Measurements from ENCODE around the gene HOXB3. TPM values are rescaled to one million over a fixed set of nuclear protein-coding genes. Genes with fewer than 3 reads are reported as not detected.

HOXB3 gene
- total RNA-seq, 2 experiments from 2014 or later: 1.4 to 2.0 TPM

- CTCF ChIA-PET: no interaction called here
- DNase-seq (no peak), ATAC-seq (no peak)
- Mint-ChIP-seq H3K27me3 (peaks cover 78% of the 10 kb centered on the region), H3K27ac (peak overlapping the region; percentile 63), H3K4me3 (peak overlapping the region; percentile 88), H3K4me1 (ENCODE audit: low read depth) (peaks cover 30% of the 10 kb centered on the region), H3K36me3 (ENCODE audit: low read depth) (no peaks in the 10 kb centered on the region), H3K9me3 (no peaks in the 10 kb centered on the region)
- TF ChIP-seq CTCF (IDR thresholded peaks at IDR 0.05): no peak
- POLR2A ChIA-PET: no interaction called here
- intact Hi-C loops (cut with micrococcal nuclease): loop anchor here (10.0 kb wide), 1 partner anchor 114 kb away; the partner anchor contains the start of genes HOXB13, PRAC1 and PRAC2
Measured at GRCh38 chr17:48611213-48611612, 21.2 kb upstream of the HOXB3 start.

DNA sequence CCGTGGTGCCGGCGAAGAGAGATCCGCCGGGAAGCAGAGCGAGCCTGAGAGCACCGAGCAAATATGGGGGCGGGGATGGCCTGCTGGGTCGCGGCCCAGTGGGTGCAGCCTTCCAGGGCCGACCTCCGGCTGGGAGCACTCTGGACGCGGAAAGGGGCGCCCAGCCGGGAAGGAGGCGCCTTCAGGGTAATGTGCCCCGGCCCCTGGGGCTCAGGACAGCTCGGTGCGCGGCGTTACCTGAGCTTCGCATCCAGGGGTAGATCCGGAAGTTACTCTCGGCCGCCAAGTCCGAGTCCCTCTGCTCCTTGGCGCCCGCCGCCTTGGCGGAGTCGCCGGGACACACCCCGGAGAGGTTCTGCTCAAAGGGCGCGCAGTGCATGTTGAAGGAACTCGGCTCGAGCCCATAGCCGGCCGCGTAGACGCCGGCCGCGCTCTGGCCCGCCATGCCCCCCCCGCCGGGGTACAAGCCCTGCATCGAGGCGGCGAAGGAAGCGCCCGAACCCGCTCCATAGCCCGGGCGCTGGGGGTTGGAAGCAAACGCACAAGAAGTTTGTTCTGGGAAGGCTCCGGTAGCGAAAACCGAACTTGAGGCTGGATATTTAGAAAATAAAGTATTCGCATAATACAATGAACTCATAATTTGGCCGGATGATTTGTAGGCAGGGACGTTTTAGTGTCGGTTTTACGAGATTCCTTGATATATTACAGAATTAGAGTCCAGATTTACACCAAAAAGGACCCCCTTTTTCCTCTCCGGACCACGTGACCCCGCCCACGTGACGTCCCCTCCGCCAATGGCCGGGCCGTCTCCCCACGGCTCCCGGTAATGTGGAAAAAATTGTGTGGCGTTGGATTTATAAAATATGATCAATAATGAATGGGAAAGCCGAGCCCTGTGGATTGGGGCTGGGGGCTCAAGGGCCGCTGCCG is 20.5 kb upstream of the HOXB3 start, which contains the start of gene HOXB7:
HOXB7 (minus strand) TSS at position 736 of the 930 bp plus-strand sequence; CDS start at position 637, 99 bp downstream.
- peaks cover 73% of the 10 kb centered on the region for H3K27me3 Mint-ChIP-seq
- peak; percentile 81 for DNase-seq
- TF ChIP-seq CTCF (IDR thresholded peaks at IDR 0.05): no peak
- ChIA-PET CTCF (interaction anchor here (0.6 to 6.3 kb wide), 6 partner anchors 16 to 302 kb away, joined by 3 to 45 read pairs (median 4); partner anchors contain the start of gene HOXB5), POLR2A (interaction anchor here (1.0 kb wide), 1 partner anchor 15 kb away, joined by 4 read pairs; no protein-coding TSS in a partner anchor)
- intact Hi-C loops (cut with micrococcal nuclease): loop anchor here (10.0 kb wide), 1 partner anchor 114 kb away; the partner anchor contains the start of genes HOXB13, PRAC1 and PRAC2
- H3K27ac Mint-ChIP-seq: peak within 1 kb of the TSS; percentile 63
- ATAC-seq: peak; percentile 29
- peak within 1 kb of the TSS; percentile 88 for H3K4me3 Mint-ChIP-seq
- H3K9me3 Mint-ChIP-seq: no peaks in the 10 kb centered on the region
- H3K4me1 Mint-ChIP-seq (ENCODE audit: low read depth): peaks cover 30% of the 10 kb centered on the region
- H3K36me3 Mint-ChIP-seq (ENCODE audit: low read depth): no peaks in the 10 kb centered on the region

- TF ChIP-seq CTCF (IDR thresholded peaks at IDR 0.05): no peak
- ChIA-PET CTCF (interaction anchor here (0.6 to 6.3 kb wide), 9 partner anchors 9 to 302 kb away, joined by 3 to 45 read pairs (median 3); partner anchors contain the start of gene HOXB5), POLR2A (interaction anchor here (0.8 to 1.0 kb wide), 2 partner anchors 15 to 27 kb away, joined by 3 to 4 read pairs; no protein-coding TSS in a partner anchor)
- Mint-ChIP-seq H3K4me1 (ENCODE audit: low read depth) (peaks cover 25% of the 10 kb centered on the region), H3K9me3 (no peaks in the 10 kb centered on the region), H3K36me3 (ENCODE audit: low read depth) (no peaks in the 10 kb centered on the region), H3K27ac (no peak overlapping the region), H3K4me3 (peak overlapping the region; percentile 88), H3K27me3 (peaks cover 70% of the 10 kb centered on the region)
- no peak for ATAC-seq
- DNase-seq: no peak
- intact Hi-C loops (cut with micrococcal nuclease): loop anchor here (10.0 kb wide), 1 partner anchor 115 kb away; the partner anchor contains the start of genes HOXB13, PRAC1 and PRAC2
Measured at GRCh38 chr17:48609759-48610281, 19.8 kb upstream of the HOXB3 start.

- no peaks in the 10 kb centered on the region for H3K36me3 Mint-ChIP-seq (ENCODE audit: low read depth)
- peaks cover 73% of the 10 kb centered on the region for H3K27me3 Mint-ChIP-seq
- DNase-seq (no peak), ATAC-seq (no peak)
- H3K4me1 Mint-ChIP-seq (ENCODE audit: low read depth): peaks cover 22% of the 10 kb centered on the region
- H3K4me3 Mint-ChIP-seq: no peak overlapping the region
- CTCF ChIA-PET: interaction anchor here (1.1 to 6.3 kb wide), 6 partner anchors 8 to 301 kb away, joined by 3 to 45 read pairs (median 4); partner anchors contain the start of gene HOXB5
- H3K27ac Mint-ChIP-seq: no peak overlapping the region
- POLR2A ChIA-PET: interaction anchor here (0.8 to 1.5 kb wide), 3 partner anchors 14 to 53 kb away, joined by 3 read pairs; no protein-coding TSS in a partner anchor
- no peak for TF ChIP-seq CTCF (IDR thresholded peaks at IDR 0.05)
- no peaks in the 10 kb centered on the region for H3K9me3 Mint-ChIP-seq
- intact Hi-C loops (cut with micrococcal nuclease): no loop called here
Measured at GRCh38 chr17:48609033-48609432, 19.0 kb upstream of the HOXB3 start.
